Sciatic nerve (tissue), 2 donors: ENCODE results near the gene ST8SIA1. TPM values are rescaled to one million over a fixed set of nuclear protein-coding genes. Genes with fewer than 3 reads are reported as not detected.
"Not testable (repeated sequence)": the region's sequence is repeated elsewhere in the genome, so short reads cannot be mapped to it uniquely, and the experiment has no call there.

Experiments used
- ATAC-seq: fragments of 200-7000 bp; cut with Tn5 transposase; one replicate; pipeline ENCODE4 v1.9.1; 2020; ENCODE audit warnings: mild to moderate bottlenecking, moderate library complexity
- DNase-seq: peaks from one replicate; pipeline ENCODE4 v3.0.0-alpha.2; 2020; ENCODE audit warnings: low spot score
- intact Hi-C: fragments of 100-400 bp; cut with DNase I; formaldehyde crosslinking; loops from one replicate; pipeline ENCODE4 v1.14.2; 2022
- total RNA-seq: library from RNA; stranded (reverse); fragmentation: NEBNext Ultra II Directional; extraction: Animal tissue kit (Norgen Biotek cat#: 25700); gene quantifications from one replicate; pipeline ENCODE4 v1.2.1, GENCODE V29; 2021
- donor health status: DM: no; HTN: no; CAD: no.
- donor health status: DM: no; HTN: no; CAD: no.

Gene ST8SIA1
- total RNA-seq, 1 donor from 2014 or later, result 5.5 TPM

DNA sequence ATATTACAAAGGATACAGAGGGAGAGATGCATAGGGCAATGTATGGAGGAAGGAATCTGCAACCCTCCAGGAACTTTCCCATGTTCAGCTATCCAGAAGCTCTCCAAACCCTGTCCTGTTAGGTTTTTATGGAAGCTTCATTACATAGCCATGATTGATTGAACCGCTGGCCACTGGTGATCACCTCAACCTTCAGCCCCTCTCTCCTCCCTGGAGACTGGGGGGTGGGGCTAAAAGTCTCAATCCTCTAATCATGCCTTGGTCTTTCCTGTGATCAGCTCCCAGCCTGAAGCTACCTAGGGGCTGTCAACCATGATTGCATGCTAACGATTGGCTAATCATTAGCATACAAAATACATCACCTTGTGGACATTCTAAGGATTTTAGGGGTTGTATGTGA, 123.4 kb downstream of the ST8SIA1 start:
- DNase-seq (no peak), ATAC-seq (no peak)
- intact Hi-C loops, result no loop called here

- DNase-seq (no peak), ATAC-seq (no peak)
- intact Hi-C loops, result no loop called here
These were observed 125.1 kb downstream of the ST8SIA1 start for GRCh38 chr12:22209422-22209821.

DNA sequence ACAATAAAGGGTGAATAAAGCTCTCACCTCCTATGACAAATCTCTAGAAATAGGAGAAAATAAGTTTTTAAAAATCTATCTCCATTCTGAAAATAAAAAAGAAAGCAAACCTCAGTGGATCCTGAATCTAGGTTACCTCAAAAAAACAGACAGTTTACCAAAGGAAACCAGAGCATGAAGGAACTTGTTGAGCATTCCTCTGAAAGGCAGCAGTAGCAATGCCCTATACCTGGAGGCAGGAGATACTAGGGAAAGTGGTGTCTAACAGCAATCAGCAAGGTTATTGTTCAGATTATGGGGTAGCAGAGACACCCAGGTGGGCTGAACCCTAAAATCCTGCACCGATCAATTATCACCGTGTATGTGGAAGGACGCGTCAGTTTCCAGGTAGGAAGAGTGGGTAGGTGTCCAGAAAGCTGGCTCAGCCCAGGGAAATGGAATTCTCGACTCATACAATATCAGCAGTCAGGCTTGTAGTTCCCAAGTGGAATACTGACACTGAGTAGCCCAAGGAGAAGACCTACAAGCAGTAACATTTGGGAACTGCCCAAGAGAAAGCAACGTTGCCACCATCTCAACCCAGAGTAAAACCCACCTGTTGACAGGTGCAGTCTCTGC, 128.3 kb downstream of the ST8SIA1 start:
- intact Hi-C loops, result no loop called here
- no peak for ATAC-seq
- DNase-seq, result no peak

DNA sequence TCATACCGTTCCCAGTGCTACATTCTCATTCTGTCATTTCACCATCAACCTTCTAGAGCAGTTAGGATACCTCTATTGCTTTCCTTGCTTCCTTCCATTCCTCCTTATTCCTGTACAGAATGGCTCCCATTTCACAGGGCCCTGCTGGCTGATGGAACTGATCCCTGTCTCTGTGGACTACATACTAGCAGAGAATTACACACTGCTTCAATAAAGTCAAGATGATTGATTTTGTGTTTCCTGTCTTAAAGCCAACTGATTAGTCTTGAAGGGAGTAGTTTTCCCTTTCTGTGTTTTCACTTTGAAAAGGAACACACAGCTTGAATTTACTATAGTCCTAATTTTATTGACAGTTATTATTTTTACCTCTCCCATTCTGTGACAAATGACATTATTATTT, 130.1 kb downstream of the ST8SIA1 start:
- intact Hi-C loops, result no loop called here
- DNase-seq (no peak), ATAC-seq (no peak)

- no peak for DNase-seq
- ATAC-seq, result no peak
- intact Hi-C loops, result no loop called here
These were observed 131.7 kb downstream of the ST8SIA1 start for GRCh38 chr12:22202847-22203246.

DNA sequence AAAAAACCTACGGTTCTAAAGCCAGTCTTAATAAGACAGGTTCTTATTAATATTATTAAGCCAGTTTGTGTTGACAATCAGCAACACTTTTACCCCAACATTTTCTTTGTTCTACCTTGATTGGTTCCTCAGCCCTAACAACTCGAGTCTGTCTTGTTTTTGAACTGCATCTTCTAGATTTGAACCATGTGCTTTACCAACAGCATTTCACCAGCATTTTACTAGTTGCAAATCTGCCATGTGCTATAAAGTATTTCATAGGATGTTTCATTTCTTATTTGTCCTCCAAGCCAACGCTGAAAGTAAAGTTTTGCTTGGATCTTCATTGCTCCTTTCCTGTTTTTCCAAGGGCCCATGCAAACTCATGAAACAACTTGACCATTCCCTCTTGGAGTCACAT, 133.4 kb downstream of the ST8SIA1 start:
- DNase-seq, result no peak
- no peak for ATAC-seq
- intact Hi-C loops, result no loop called here

- ATAC-seq, result no peak
- intact Hi-C loops, result no loop called here
- DNase-seq, result no peak
These were observed 138.3 kb downstream of the ST8SIA1 start for GRCh38 chr12:22196236-22196635.

DNA sequence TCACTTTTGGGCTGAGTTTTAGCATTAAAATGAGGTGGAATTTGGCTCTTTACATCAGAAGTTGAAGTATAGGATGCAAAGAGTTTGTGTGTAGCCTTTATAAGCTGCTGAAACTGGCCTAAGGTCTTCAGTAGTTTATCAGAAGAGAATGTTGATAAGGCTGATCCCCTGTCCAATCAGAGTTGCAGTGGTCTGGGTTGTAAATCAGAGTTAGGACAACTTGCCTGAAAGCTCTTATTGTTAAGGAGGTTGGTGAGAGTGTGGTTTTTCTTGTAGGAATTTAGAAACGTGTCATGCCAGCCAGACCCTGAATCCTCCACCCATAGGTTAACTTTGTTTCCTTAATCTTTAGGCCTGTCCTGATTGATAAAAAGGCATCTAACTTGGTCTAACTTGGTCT, 143.5 kb downstream of the ST8SIA1 start:
- no peak for DNase-seq
- intact Hi-C loops, result no loop called here
- ATAC-seq, result no peak

DNA sequence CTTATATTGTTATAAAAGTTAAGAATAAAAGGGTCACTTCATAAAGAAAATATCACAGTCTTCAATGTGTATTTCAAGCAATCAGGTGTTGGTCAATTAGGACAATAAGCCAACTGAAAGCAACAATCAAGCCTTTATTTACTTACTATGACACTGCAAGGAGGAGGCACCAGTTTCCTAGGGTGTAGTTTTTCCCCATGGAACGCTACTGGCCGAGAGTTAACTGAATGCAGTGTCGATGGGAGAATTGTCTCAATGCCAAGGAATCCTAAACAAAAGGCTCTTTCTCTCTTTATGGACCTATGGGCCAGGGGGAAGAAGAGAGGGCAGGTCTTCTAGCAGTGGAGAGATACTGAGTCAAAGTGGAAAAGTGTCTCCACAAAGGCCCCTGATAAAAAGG, 146.1 kb downstream of the ST8SIA1 start:
- DNase-seq, result no peak
- ATAC-seq, result no peak
- intact Hi-C loops, result no loop called here

GRCh38 chr12:22180705-22181104, 153.8 kb downstream of the ST8SIA1 start:
- no peak for DNase-seq
- ATAC-seq, result no peak
- intact Hi-C loops, result no loop called here

- ATAC-seq (no peak), DNase-seq (no peak)
- intact Hi-C loops, result no loop called here
These were observed 161.3 kb downstream of the ST8SIA1 start for GRCh38 chr12:22173177-22173576.

GRCh38 chr12:22172501-22172900, 162.0 kb downstream of the ST8SIA1 start:
- intact Hi-C loops, result no loop called here
- ATAC-seq (peak; percentile 42), DNase-seq (no peak)

GRCh38 chr12:22169376-22169775, 165.1 kb downstream of the ST8SIA1 start:
- intact Hi-C loops, result no loop called here
- DNase-seq (no peak), ATAC-seq (no peak)

GRCh38 chr12:22164139-22164538, 170.4 kb downstream of the ST8SIA1 start:
- intact Hi-C loops, result no loop called here
- DNase-seq (no peak), ATAC-seq (no peak)

GRCh38 chr12:22163594-22163993, 170.9 kb downstream of the ST8SIA1 start:
- ATAC-seq (no peak), DNase-seq (no peak)
- intact Hi-C loops, result no loop called here

DNA sequence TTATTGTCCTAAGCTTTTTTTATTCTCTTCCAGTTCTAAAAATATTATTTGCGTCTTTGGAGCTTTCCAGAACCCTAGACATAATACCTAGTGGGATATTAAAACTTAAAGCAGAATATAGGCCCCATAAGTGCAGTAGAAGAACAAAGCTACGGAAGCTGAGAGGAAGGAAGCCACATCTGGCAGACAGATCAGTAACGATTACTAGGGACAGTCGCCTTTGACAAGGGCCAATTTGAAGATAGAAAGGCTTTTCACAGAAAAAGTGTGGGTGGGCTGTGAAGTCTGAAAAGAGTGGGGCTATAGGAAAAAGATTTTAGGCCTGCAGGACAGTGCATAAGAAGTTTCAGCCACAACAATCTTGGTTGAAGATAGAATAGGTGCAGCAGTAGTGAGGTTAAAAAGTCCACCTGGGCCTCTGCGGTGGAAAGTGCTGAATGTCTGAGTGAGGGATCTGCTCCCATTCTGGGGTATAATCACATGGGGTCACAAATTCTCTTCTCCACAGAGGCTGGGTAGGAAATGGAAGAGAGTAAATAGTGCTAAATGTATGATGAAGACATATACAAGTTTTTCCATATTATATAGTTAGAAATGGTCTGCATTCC, 174.0 kb downstream of the ST8SIA1 start:
- ATAC-seq (no peak), DNase-seq (no peak)
- intact Hi-C loops, result no loop called here

GRCh38 chr12:22149286-22149685, 185.2 kb downstream of the ST8SIA1 start:
- DNase-seq, intact Hi-C loops, ATAC-seq: not testable (repeated sequence)

DNA sequence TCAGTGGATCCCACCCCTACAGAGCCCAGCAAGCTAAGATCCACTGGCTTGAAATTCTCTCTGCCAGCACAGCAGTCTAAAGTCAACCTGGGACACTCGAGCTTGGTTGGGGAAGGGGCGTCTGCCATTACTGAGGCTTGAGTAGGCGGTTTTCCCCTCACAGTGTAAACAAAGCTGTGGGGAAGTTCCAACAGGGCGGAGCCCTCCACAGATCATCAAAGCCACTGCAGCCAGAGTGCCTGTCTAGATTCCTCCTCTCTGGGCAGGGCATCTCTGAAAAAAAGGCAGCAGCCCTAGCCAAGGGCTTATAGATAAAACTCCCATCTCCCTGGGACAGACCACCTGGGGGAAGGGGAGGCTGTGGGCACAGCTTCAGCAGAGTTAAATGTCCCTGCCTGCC, 187.8 kb downstream of the ST8SIA1 start:
- DNase-seq, intact Hi-C loops, ATAC-seq: not testable (repeated sequence)
